Measurements from ENCODE around the gene LEFTY2.
"Not testable (repeated sequence)": the region's sequence is repeated elsewhere in the genome, so short reads cannot be mapped to it uniquely, and the experiment has no call there.

LEFTY2 gene, protein sequence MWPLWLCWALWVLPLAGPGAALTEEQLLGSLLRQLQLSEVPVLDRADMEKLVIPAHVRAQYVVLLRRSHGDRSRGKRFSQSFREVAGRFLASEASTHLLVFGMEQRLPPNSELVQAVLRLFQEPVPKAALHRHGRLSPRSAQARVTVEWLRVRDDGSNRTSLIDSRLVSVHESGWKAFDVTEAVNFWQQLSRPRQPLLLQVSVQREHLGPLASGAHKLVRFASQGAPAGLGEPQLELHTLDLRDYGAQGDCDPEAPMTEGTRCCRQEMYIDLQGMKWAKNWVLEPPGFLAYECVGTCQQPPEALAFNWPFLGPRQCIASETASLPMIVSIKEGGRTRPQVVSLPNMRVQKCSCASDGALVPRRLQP

GRCh38 chr1:225941187-225941941 is at the start of gene LEFTY2:
Gene LEFTY2 (minus strand): TSS chr1:225941220. CDS start chr1:225941140, 80 bp downstream.
- ATAC-seq (no peak), DNase-seq (no peak)

DNA sequence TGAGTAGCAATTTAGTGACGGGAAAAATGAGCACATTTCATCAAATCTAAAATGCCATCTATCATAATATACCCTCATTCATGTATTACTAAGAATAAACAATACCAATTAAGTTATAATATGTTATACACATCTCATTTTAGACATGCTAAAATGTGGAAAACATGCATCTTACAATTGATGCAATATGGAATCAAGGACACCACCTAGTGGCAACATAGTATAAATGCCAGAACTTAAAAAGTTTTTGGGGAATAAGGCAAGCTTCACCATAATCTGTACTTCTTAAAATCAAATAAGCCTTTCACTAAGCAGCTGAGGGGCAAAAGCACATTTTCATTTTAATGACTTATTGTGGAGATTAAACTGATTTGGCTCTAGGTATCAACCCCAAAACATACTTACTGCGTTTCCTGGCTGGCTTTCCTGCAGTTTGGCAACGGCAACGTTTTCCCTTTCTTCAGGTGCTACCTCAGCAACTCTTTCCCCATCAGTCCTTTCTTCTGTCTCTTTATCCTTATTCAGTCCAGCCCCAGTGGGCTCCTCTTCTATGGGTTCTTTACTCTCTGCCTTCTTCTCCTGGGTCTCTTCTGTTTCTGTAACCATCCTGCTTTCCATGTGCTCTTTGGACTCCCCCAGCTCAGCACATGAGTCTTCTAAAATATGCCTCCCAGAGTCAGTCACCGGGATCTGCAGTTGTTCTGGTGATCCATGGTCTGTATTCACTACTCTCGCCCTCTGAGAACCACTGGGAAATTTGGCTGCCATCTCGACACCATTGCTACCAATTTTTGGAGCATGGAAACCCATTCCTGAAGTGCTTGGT is 46.7 kb upstream of the LEFTY2 start:
- ATAC-seq, result no peak
- no peak for DNase-seq

DNA sequence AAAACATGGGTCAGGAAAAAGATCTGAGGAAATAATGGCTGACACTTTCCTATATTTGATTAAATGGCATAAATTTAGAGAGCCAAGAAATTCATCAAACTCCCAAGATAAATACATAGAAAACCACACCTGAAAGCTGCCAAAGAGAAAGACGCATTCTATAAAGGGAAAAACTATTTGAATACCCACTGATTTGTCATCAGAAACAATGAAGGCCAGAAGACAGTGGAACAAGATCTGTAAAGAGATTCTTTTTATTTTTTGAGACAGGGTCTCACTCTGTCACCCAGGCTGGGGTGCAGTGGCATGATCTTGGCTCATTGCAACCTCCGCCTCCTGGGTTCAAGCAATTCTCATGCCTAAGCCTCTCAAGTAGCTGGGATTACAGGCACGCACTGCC is 40.7 kb upstream of the LEFTY2 start:
- no peak for DNase-seq

DNA sequence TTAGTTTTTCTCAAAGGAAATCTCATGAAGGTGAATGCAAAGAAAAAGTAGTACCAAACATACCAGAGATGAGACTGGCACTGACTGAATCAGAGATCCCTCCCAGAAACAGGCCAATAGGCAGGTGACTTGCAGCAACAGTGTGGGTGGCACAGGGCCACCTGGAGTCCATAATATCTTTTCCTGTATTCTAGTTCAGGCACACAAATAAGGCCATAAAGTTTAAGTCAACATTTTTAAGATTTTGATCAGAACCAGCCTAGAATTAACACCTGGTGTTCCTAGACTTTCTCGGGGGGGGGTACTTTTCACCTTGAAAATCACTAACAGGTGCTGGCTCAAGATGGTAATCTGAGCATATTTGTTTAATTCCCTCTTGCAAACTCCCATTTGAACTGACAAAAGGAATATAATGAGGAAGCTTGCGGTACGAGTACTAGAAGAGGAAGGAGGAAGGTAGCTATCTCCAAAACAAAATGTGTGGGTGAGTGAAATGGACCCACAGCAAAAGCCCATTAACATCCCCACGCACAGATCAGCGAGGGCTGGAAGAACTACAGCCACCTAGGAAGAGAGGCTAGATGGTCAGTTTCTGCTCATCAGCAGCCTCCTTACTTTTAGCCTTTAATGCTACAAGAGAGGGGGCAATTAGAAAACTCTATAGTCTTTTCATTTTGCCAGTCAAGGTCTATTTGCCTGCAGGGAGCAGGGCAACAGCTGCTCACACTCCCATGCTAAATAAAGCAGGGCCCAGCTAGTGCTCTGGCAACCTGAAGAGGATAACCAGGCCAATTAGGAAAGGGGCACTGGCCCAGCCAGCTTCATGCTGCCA is 39.2 kb upstream of the LEFTY2 start:
- no peak for DNase-seq

More for the DNA sequence above, 40.7 kb upstream of the LEFTY2 start:
- no peak for ATAC-seq

GRCh38 chr1:225979421-225979820 is 38.4 kb upstream of the LEFTY2 start:
- DNase-seq (no peak), ATAC-seq (no peak)

More for the DNA sequence above, 39.2 kb upstream of the LEFTY2 start:
- ATAC-seq, result no peak

DNA sequence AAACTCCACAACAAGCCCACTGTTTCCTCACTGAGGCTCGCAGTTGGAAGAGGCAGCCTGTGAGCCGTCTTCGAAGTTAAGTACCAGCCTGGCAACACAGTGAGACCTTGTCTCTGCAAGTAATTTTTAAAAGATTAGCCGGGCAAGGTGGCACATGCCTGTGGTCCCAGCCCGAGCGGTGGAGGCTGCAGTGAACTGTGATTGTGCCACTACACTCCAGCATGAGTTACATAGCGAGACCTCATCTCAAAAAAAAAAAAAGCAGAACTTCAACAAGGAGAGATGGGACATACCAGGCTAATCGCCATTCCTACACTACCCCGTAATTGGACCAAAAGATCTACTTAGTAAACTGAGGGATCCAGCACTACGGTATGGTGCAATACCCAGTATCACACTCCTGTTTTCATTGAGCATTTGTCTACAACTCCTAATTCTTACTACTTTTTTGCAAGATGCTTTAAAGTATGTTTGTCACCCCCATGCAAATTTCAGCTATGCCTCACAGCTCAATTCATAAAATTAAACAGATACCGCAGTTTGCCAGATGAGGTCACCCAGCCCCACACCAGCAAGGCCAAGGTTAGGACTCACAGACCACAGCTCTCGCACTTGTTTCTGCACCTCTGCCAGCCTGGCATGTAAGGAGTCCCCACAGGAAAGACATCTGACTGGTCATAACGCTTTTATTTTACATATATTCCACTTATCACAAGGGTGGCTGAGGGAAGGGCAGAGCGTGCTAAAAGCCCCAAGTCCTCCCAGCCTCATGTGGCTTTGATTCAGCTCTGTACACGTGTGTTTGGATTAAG is 37.1 kb upstream of the LEFTY2 start:
- ATAC-seq, result peak; percentile 33
- no peak for DNase-seq

DNA sequence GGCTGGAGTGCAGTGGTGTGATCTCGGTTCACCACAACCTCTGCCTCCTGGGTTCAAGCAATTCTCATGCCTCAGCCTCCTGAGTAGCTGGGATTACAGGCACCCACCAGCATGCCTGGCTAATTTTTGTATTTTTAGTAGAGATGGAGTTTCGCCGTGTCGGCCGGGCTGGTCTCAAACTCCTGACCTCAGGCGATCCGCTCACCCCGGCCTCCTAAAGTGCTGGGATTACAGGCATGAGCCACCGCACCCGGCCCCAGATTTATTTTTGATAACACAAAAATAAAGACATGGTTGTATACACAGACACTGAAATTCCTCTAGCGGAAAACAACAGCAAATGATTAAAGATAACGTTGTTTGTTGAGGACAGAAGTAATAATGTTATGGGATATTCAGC is 34.1 kb upstream of the LEFTY2 start:
- not testable (repeated sequence) for DNase-seq, ATAC-seq

DNA sequence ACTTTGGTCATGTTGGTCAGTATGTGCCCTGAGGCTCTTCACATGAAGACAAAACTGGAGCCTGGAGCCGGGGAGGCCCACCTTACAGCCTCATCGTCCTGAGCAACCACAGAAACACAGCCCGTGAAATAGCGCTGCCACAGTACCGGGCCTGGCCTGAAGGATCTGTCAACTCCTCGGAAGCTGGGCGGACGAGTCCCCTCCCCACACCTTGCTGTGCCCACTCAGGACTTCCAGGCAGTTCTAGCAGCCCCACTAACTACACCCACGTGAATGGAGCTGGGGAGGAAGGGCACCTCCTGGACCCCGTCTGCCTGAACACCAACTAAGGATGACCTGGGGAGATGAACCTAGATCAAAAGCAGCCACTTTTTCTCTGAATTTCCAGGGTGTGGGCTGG is 33.4 kb upstream of the LEFTY2 start:
- DNase-seq, result no peak
- no peak for ATAC-seq

DNA sequence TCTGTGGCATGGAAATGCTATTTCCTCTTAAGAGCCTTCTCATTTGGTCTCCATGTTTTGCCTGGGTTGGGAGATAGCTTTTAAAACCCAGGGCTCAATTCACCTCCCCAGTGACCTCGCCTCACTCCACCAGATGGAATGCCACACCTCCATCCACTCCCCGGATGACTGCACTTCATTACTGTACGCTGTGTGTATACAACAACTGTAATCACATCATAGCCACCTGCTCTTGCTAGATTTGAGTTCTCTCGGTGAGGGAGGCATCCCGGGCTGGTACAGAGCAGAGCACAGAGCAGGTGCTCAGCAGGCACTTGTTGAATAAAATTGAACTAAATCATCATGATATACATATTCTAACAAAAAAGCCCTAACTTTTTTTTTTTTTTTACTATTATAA is 32.1 kb upstream of the LEFTY2 start:
- no peak for DNase-seq

GRCh38 chr1:225972344-225973152 is 31.5 kb upstream of the LEFTY2 start:
- DNase-seq, result no peak
- no peak for ATAC-seq

More for the DNA sequence above, 32.1 kb upstream of the LEFTY2 start:
- ATAC-seq, result no peak

DNA sequence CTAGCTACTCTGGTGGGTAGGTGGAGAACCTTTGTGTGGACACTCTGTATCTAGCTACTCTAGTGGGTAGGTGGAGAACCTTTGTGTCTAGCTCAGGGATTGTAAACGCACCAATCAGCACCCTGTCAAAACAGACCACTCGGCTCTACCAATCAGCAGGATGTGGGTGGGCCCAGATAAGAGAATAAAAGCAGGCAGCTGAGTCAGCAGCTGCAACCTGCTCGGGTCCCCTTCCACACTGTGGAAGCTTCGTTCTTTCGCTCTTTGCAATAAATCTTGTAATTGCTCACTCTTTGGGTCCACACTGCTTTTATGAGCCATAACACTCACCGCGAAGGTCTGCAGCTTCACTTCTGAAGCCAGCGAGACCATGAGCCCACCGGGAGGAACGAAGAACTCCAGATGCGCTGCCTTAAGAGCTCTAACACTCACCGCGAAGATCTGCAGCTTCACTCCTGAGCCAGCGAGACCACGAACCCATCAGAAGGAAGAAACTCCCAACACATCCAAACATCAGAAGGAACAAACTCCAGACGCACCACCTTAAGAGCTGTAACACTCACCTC is 29.7 kb upstream of the LEFTY2 start:
- ATAC-seq, result not testable (repeated sequence)

GRCh38 chr1:225969751-225970150 is 28.7 kb upstream of the LEFTY2 start:
- DNase-seq, ATAC-seq: not testable (repeated sequence)

More for the DNA sequence above, 29.7 kb upstream of the LEFTY2 start:
- not testable (repeated sequence) for DNase-seq

DNA sequence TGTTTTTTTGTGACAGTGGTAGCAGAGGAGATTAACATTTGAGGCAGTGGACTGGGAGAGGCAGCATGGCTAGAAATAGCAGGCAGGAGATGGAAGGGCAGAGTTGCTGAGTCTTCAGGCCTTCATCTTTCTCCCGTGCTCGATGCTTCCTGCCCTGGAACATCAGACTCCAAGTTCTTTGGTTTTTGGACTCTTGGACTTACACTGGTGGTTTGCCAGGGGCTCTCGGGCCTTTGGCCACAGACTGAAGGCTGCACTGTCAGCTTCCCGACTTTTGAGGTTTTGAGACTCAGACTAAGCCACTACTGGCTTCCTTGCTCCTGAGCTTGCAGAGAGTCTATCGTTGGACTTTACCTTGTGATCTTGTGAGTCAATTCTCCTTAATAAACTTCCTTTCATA is 24.2 kb upstream of the LEFTY2 start:
- DNase-seq (no peak), ATAC-seq (no peak)

- no peak for ATAC-seq
- DNase-seq, result no peak
Observed at GRCh38 chr1:225963735-225964530, 22.9 kb upstream of the LEFTY2 start.

DNA sequence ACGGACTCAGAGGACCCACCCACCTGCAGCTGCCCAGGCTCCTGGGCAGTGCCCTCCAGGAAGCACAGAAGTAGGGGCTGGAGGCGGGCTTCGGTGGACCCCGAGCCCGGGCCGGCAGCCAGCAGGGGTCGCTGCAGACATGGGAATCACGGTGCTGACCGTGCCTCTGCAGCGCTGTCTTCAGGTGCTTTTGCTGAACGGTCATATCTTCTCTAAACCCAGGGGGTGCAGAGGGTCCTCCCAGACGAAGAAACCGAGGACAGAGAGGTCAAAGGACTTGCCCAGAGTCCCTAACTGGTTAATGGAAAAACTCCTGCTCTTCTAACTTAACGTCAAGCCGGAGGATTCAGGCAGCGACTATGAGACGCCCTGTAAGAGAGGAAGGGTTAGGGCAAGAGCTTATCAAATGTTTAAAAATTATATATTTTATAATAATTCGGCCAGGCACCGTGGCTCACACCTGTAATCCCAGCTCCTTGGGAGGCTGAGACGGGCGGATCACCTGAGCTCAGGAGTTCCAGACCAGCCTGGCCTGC is 21.5 kb upstream of the LEFTY2 start:
- peak; percentile 87 for ATAC-seq
- DNase-seq, result peak; percentile 90

- ATAC-seq, result no peak
- DNase-seq, result no peak
Observed at GRCh38 chr1:225961659-225962439, 20.8 kb upstream of the LEFTY2 start.

- ATAC-seq, result no peak
Observed at GRCh38 chr1:225958041-225958440, 17.0 kb upstream of the LEFTY2 start.

More at GRCh38 chr1:225958041-225958440, 17.0 kb upstream of the LEFTY2 start:
- DNase-seq, result no peak

Data from stimulated activated naive CD8-positive, alpha-beta T cell treated with anti-CD3 and anti-CD28 coated beads, Interleukin-15, Interleukin-2, amounts not matched to agents 100 U/mL and 50 U/mL, for 24 hours (primary cell).